PC-9 (cell line): ENCODE measurements around the gene ZNF524. TPM values are rescaled to one million over a fixed set of nuclear protein-coding genes. Genes with fewer than 3 reads are reported as not detected.

Experiments used
- BruUV-seq: library from RNA; stranded (reverse); fragments of 400-500 nt; replicated peaks from 2 replicates; lab custom pipeline; 2021; lab: Mats Ljungman, UMichigan
- CTCF ChIA-PET: fragments of 300-600 bp; sonication (Branson Sonifier 250); formaldehyde crosslinking; loops from one replicate; lab custom pipeline; 2022; ENCODE audit warnings: antibody characterized with exemption; lab: Charles Lee
- POLR2A ChIA-PET: fragments of 300-600 bp; sonication (Branson Sonifier 250); formaldehyde crosslinking; loops from one replicate; lab custom pipeline; 2022; ENCODE audit warnings: antibody characterized with exemption; ENCODE audit not compliant: unreplicated experiment; lab: Charles Lee
- DNase-seq, 2 experiments: peaks; one replicate each; pipeline versions ENCODE4 v3.0.0 to v3.0.0-alpha.2; 2015 to 2022; ENCODE audit warnings: mixed read lengths in 1 of 2
- H2AFZ ChIP-seq: fragments of 200-600 bp; sonication (generic); 2 replicates; pipeline ENCODE4 v1.8.1; 2017; ENCODE audit warnings: antibody characterized with exemption
- H3F3A ChIP-seq: fragments of 200-600 bp; sonication (generic); 2 replicates; pipeline ENCODE4 v1.8.1; 2017; ENCODE audit warnings: antibody characterized with exemption, mild to moderate bottlenecking, low read depth; ENCODE audit not compliant: insufficient read depth
- H3K27ac ChIP-seq: fragments of 200-600 bp; sonication (generic); 2 replicates; pipeline ENCODE4 v1.6.1; 2016; ENCODE audit warnings: mixed run types
- H3K27me3 ChIP-seq: fragments of 200-600 bp; sonication (generic); 2 replicates; pipeline ENCODE4 v1.6.1; 2016; ENCODE audit warnings: low read depth, mixed run types; ENCODE audit not compliant: insufficient read depth
- H3K36me3 ChIP-seq: fragments of 200-600 bp; sonication (generic); 2 replicates; pipeline ENCODE4 v1.6.1; 2016; ENCODE audit warnings: low read depth, mixed run types
- H3K4me1 ChIP-seq: fragments of 200-600 bp; sonication (generic); replicated peaks from 2 replicates; pipeline ENCODE4 v1.6.1; 2016; ENCODE audit warnings: mixed run types; ENCODE audit not compliant: insufficient read depth
- H3K4me2 ChIP-seq: fragments of 200-600 bp; sonication (generic); 2 replicates; pipeline ENCODE4 v1.6.1; 2017; ENCODE audit warnings: mixed run types
- H3K4me3 ChIP-seq: fragments of 200-600 bp; sonication (generic); 2 replicates; pipeline ENCODE4 v1.6.1; 2016; ENCODE audit warnings: mixed run types
- H3K79me2 ChIP-seq: fragments of 200-600 bp; sonication (generic); 2 replicates; pipeline ENCODE4 v1.6.1; 2017; ENCODE audit warnings: low read depth, mixed run types
- H3K9me2 ChIP-seq: fragments of 200-600 bp; sonication (generic); 2 replicates; pipeline ENCODE4 v1.8.1; 2017; ENCODE audit warnings: mild to moderate bottlenecking; ENCODE audit not compliant: insufficient read depth
- H3K9me3 ChIP-seq: fragments of 200-600 bp; sonication (generic); 2 replicates; pipeline ENCODE4 v1.8.1; 2016; ENCODE audit warnings: low read depth; ENCODE audit not compliant: insufficient read depth
- H4K20me1 ChIP-seq: fragments of 200-600 bp; sonication (generic); 2 replicates; pipeline ENCODE4 v1.8.1; 2017; ENCODE audit not compliant: insufficient read depth
- CTCF ChIP-seq: fragments of 200-600 bp; sonication (generic); conservative IDR thresholded peaks from 2 replicates; pipeline ENCODE4 v1.6.1; 2017; ENCODE audit warnings: mixed run types, antibody characterized with exemption, mild to moderate bottlenecking, moderate library complexity
- EZH2 ChIP-seq: fragments of 200-600 bp; sonication (generic); IDR thresholded peaks from 2 replicates; pipeline ENCODE4 v1.8.0; 2017; ENCODE audit warnings: antibody characterized with exemption, low read depth
- intact Hi-C: fragments of 100-400 bp; cut with micrococcal nuclease; formaldehyde crosslinking; loops from one replicate; pipeline ENCODE4 v1.10.0; 2022; ENCODE audit not compliant: unreplicated experiment
- total RNA-seq: library from RNA; stranded (reverse); gene quantifications from 2 replicates; pipeline ENCODE4 v1.2.3, GENCODE V29; 2021

The ZNF524 gene
- total RNA-seq, 1 experiment from 2014 or later = 30.0 TPM

- no peaks in the 10 kb centered on the region for H4K20me1 ChIP-seq
- H3K27me3 ChIP-seq = no peaks in the 10 kb centered on the region
- intact Hi-C loops = no loop called here
- H3K27ac ChIP-seq = no peak overlapping the region
- no peak overlapping the region for H2AFZ ChIP-seq
- H3K36me3 ChIP-seq = no peaks in the 10 kb centered on the region
- no peak for DNase-seq
- BruUV-seq = no TSS peak
- no peaks in the 10 kb centered on the region for H3K79me2 ChIP-seq
- H3K4me2 ChIP-seq = no peak overlapping the region
- peaks cover 52% of the 10 kb centered on the region for H3F3A ChIP-seq
- no peaks in the 10 kb centered on the region for H3K9me2 ChIP-seq
- no peak for TF ChIP-seq EZH2
- no peak for TF ChIP-seq CTCF
- POLR2A ChIA-PET = interaction anchor here (0.5 to 0.8 kb wide), 4 partner anchors 45 to 406 kb away, joined by 3 to 15 read pairs (median 5); partner anchors contain the start of genes KMT5C and NAT14
- no peaks in the 10 kb centered on the region for H3K9me3 ChIP-seq
- no peak overlapping the region for H3K4me3 ChIP-seq
- CTCF ChIA-PET = interaction anchor here (0.7 kb wide), 1 partner anchor 31 kb away, joined by 7 read pairs; no protein-coding TSS in a partner anchor
- peaks cover 38% of the 10 kb centered on the region for H3K4me1 ChIP-seq
Measured at GRCh38 chr19:55552206-55552605, 47.9 kb upstream of the ZNF524 start.

DNA sequence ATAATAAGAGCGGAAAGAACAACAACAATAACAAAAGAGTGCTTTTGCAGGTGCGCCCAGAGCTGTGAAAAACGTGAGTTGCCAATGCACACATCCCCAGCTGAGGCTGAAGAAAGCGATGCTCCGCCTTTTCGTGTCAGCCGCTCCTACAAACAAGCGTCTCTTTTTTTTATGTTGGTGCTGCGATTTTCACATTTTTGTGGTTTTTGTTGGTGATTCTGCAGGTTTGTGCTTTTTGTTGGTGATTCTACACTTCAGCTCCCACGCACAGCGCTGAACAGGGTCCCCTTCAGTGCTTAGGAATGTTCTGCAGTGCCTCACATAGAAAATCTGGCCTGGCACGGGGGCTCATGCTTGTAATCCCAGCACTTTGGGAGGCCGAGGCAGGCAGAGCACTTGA lies 47.5 kb upstream of the ZNF524 start:
- Histone ChIP-seq H3K36me3 (no peaks in the 10 kb centered on the region), H3K4me1 (peaks cover 34% of the 10 kb centered on the region), H3K4me3 (no peak overlapping the region), H3K4me2 (no peak overlapping the region), H2AFZ (no peak overlapping the region), H3K79me2 (no peaks in the 10 kb centered on the region), H3K27me3 (no peaks in the 10 kb centered on the region), H3K9me3 (no peaks in the 10 kb centered on the region), H3K9me2 (no peaks in the 10 kb centered on the region), H3F3A (peaks cover 48% of the 10 kb centered on the region), H4K20me1 (no peaks in the 10 kb centered on the region), H3K27ac (no peak overlapping the region)
- CTCF ChIA-PET = interaction anchor here (0.6 to 0.7 kb wide), 2 partner anchors 30 to 40 kb away, joined by 7 to 9 read pairs; no protein-coding TSS in a partner anchor
- intact Hi-C loops = no loop called here
- TF ChIP-seq EZH2 = no peak
- no peak for TF ChIP-seq CTCF
- BruUV-seq = no TSS peak
- POLR2A ChIA-PET = interaction anchor here (0.6 to 0.8 kb wide), 3 partner anchors 44 to 406 kb away, joined by 3 to 15 read pairs (median 7); partner anchors contain the start of gene KMT5C
- peak in 1 of 2 experiments; percentile 44 for DNase-seq

- Histone ChIP-seq H3K27ac (no peak overlapping the region), H3F3A (peaks cover 44% of the 10 kb centered on the region), H3K79me2 (no peaks in the 10 kb centered on the region), H3K4me2 (no peak overlapping the region), H3K9me3 (no peaks in the 10 kb centered on the region), H3K27me3 (no peaks in the 10 kb centered on the region), H3K36me3 (no peaks in the 10 kb centered on the region), H3K4me3 (no peak overlapping the region), H3K4me1 (peaks cover 26% of the 10 kb centered on the region), H3K9me2 (no peaks in the 10 kb centered on the region), H2AFZ (no peak overlapping the region), H4K20me1 (no peaks in the 10 kb centered on the region)
- intact Hi-C loops = no loop called here
- no TSS peak for BruUV-seq
- CTCF ChIA-PET = interaction anchor here (0.5 to 0.7 kb wide), 3 partner anchors 41 to 1123 kb away, joined by 3 to 9 read pairs (median 4); no protein-coding TSS in a partner anchor
- no peak for TF ChIP-seq EZH2
- POLR2A ChIA-PET = no interaction called here
- no peak for DNase-seq
Measured at GRCh38 chr19:55553217-55554182, 46.6 kb upstream of the ZNF524 start.
